HUES6 (cell line): ENCODE results near the gene ITIH1.

Source experiments
- H3K27ac ChIP-seq: 2 replicates; pipeline ENCODE4 v1.7.0; 2013; ENCODE audit warnings: low read depth, mild to moderate bottlenecking, low read length, inconsistent platforms
- H3K27me3 ChIP-seq: 2 replicates; pipeline ENCODE4 v1.6.1; 2013; ENCODE audit warnings: low read length; ENCODE audit not compliant: control insufficient read depth, insufficient read depth
- H3K36me3 ChIP-seq: 2 replicates; pipeline ENCODE4 v1.6.1; 2013; ENCODE audit warnings: low read length; ENCODE audit not compliant: control insufficient read depth, insufficient read depth
- H3K4me1 ChIP-seq: 2 replicates; pipeline ENCODE4 v1.6.1; 2013; ENCODE audit warnings: low read length; ENCODE audit not compliant: control insufficient read depth, insufficient read depth
- H3K4me3 ChIP-seq: 2 replicates; pipeline ENCODE4 v1.5.1; 2013; ENCODE audit warnings: low read depth, low read length
- H3K9ac ChIP-seq: one replicate; pipeline ENCODE4 v1.6.1; 2013; ENCODE audit warnings: mild to moderate bottlenecking, low read length
- H3K9me3 ChIP-seq: 2 replicates; pipeline ENCODE4 v1.6.1; 2013; ENCODE audit warnings: low read depth, low read length; ENCODE audit not compliant: control insufficient read depth, insufficient read depth

Gene ITIH1

GRCh38 chr3:52792413-52792812 is 15.0 kb downstream of the ITIH1 start:
- Histone ChIP-seq H3K27ac (no peak overlapping the region), H3K27me3 (0 out of 2 replicates have a peak, but pooled peaks cover 3% of the 10 kb centered on the region), H3K9ac (no peak overlapping the region), H3K36me3 (no peaks in the 10 kb centered on the region), H3K4me1 (no peaks in the 10 kb centered on the region), H3K9me3 (no peaks in the 10 kb centered on the region), H3K4me3 (no peak overlapping the region)

- H3K36me3 ChIP-seq = no peaks in the 10 kb centered on the region
- H3K27me3 ChIP-seq = 0 out of 2 replicates have a peak, but pooled peaks cover 3% of the 10 kb centered on the region
- H3K4me1 ChIP-seq = no peaks in the 10 kb centered on the region
- H3K9ac ChIP-seq = no peak overlapping the region
- no peak overlapping the region for H3K4me3 ChIP-seq
- H3K27ac ChIP-seq = no peak overlapping the region
- H3K9me3 ChIP-seq = no peaks in the 10 kb centered on the region
Observed at GRCh38 chr3:52792961-52793695, 15.7 kb downstream of the ITIH1 start.

- no peaks in the 10 kb centered on the region for H3K4me1 ChIP-seq
- H3K36me3 ChIP-seq = no peaks in the 10 kb centered on the region
- no peak overlapping the region for H3K4me3 ChIP-seq
- no peak overlapping the region for H3K9ac ChIP-seq
- H3K27ac ChIP-seq = no peak overlapping the region
- H3K27me3 ChIP-seq = 0 out of 2 replicates have a peak, but pooled peaks cover 2% of the 10 kb centered on the region
- no peaks in the 10 kb centered on the region for H3K9me3 ChIP-seq
Observed at GRCh38 chr3:52793702-52794611, 16.6 kb downstream of the ITIH1 start.

GRCh38 chr3:52794612-52795099 is 17.3 kb downstream of the ITIH1 start, which contains the start of gene ITIH3:
Gene ITIH3 (plus strand): TSS chr3:52794796. CDS start chr3:52794804, 8 bp downstream.
- H3K4me3 ChIP-seq = no peak within 1 kb of the TSS
- no peaks in the 10 kb centered on the region for H3K27me3 ChIP-seq
- no peaks in the 10 kb centered on the region for H3K9me3 ChIP-seq
- H3K4me1 ChIP-seq = no peaks in the 10 kb centered on the region
- H3K36me3 ChIP-seq = no peaks in the 10 kb centered on the region
- H3K27ac ChIP-seq = no peak within 1 kb of the TSS
- no peak within 1 kb of the TSS for H3K9ac ChIP-seq

- Histone ChIP-seq H3K27ac (no peak overlapping the region), H3K4me1 (no peaks in the 10 kb centered on the region), H3K9ac (no peak overlapping the region), H3K4me3 (no peak overlapping the region), H3K27me3 (no peaks in the 10 kb centered on the region), H3K36me3 (no peaks in the 10 kb centered on the region), H3K9me3 (no peaks in the 10 kb centered on the region)
Observed at GRCh38 chr3:52795298-52795900, 18.0 kb downstream of the ITIH1 start.

- H3K27ac ChIP-seq = no peak overlapping the region
- no peaks in the 10 kb centered on the region for H3K4me1 ChIP-seq
- H3K36me3 ChIP-seq = no peaks in the 10 kb centered on the region
- H3K4me3 ChIP-seq = no peak overlapping the region
- H3K9me3 ChIP-seq = no peaks in the 10 kb centered on the region
- H3K27me3 ChIP-seq = no peaks in the 10 kb centered on the region
- no peak overlapping the region for H3K9ac ChIP-seq
Observed at GRCh38 chr3:52796411-52796810, 19.0 kb downstream of the ITIH1 start.

GRCh38 chr3:52798376-52798977 is 21.1 kb downstream of the ITIH1 start:
- H3K27ac ChIP-seq = no peak overlapping the region
- no peaks in the 10 kb centered on the region for H3K9me3 ChIP-seq
- H3K4me1 ChIP-seq = no peaks in the 10 kb centered on the region
- H3K9ac ChIP-seq = no peak overlapping the region
- H3K4me3 ChIP-seq = no peak overlapping the region
- H3K36me3 ChIP-seq = no peaks in the 10 kb centered on the region
- no peaks in the 10 kb centered on the region for H3K27me3 ChIP-seq

- Histone ChIP-seq H3K36me3 (no peaks in the 10 kb centered on the region), H3K9ac (no peak overlapping the region), H3K4me1 (no peaks in the 10 kb centered on the region), H3K27me3 (no peaks in the 10 kb centered on the region), H3K27ac (no peak overlapping the region), H3K4me3 (no peak overlapping the region), H3K9me3 (no peaks in the 10 kb centered on the region)
Observed at GRCh38 chr3:52798978-52799476, 21.6 kb downstream of the ITIH1 start.

GRCh38 chr3:52800079-52800478 is 22.7 kb downstream of the ITIH1 start:
- H3K27ac ChIP-seq = no peak overlapping the region
- no peak overlapping the region for H3K9ac ChIP-seq
- H3K27me3 ChIP-seq = no peaks in the 10 kb centered on the region
- no peak overlapping the region for H3K4me3 ChIP-seq
- H3K36me3 ChIP-seq = no peaks in the 10 kb centered on the region
- no peaks in the 10 kb centered on the region for H3K4me1 ChIP-seq
- no peaks in the 10 kb centered on the region for H3K9me3 ChIP-seq

- no peak overlapping the region for H3K4me3 ChIP-seq
- no peaks in the 10 kb centered on the region for H3K9me3 ChIP-seq
- no peaks in the 10 kb centered on the region for H3K36me3 ChIP-seq
- no peak overlapping the region for H3K9ac ChIP-seq
- H3K27ac ChIP-seq = no peak overlapping the region
- no peaks in the 10 kb centered on the region for H3K4me1 ChIP-seq
- H3K27me3 ChIP-seq = no peaks in the 10 kb centered on the region
Observed at GRCh38 chr3:52801839-52802238, 24.4 kb downstream of the ITIH1 start.
